A673 (cell line): ENCODE data around the gene CARS1. TPM values are rescaled to one million over a fixed set of nuclear protein-coding genes. Genes with fewer than 3 reads are reported as not detected.
"Not testable (repeated sequence)": the region's sequence is repeated elsewhere in the genome, so short reads cannot be mapped to it uniquely, and the experiment has no call there.

Source experiments
- BruUV-seq: library from RNA; stranded (reverse); fragments of 400-500 nt; replicated peaks from 2 replicates; lab custom pipeline; 2021; lab: Mats Ljungman, UMichigan
- CTCF ChIA-PET: fragments of 300-600 bp; sonication (Branson Sonifier 250); formaldehyde crosslinking; loops from one replicate; lab custom pipeline; 2022; ENCODE audit warnings: antibody characterized with exemption; lab: Charles Lee
- POLR2A ChIA-PET: fragments of 300-600 bp; sonication (Branson Sonifier 250); formaldehyde crosslinking; loops from one replicate; lab custom pipeline; 2022; ENCODE audit warnings: antibody characterized with exemption; ENCODE audit not compliant: low non-redundant PET; lab: Charles Lee
- DNase-seq: peaks from one replicate; pipeline ENCODE4 v3.0.0-alpha.2; 2015; ENCODE audit warnings: low spot score
- H3K27ac ChIP-seq: fragments of 200-600 bp; sonication (generic); 2 replicates; pipeline ENCODE4 v1.5.1; 2016; ENCODE audit warnings: mixed run types, low read depth, mild to moderate bottlenecking, mixed read lengths, antibody characterized with exemption, low read length; ENCODE audit not compliant: poor library complexity, severe bottlenecking
- H3K27me3 ChIP-seq: fragments of 200-600 bp; sonication (generic); replicated peaks from 2 replicates; pipeline ENCODE4 v1.6.1; 2017; ENCODE audit warnings: mixed run types, low read depth, mild to moderate bottlenecking, mixed read lengths, antibody characterized with exemption, low read length; ENCODE audit not compliant: insufficient read depth, poor library complexity
- H3K36me3 ChIP-seq: fragments of 200-600 bp; sonication (generic); 2 replicates; pipeline ENCODE4 v1.6.1; 2016; ENCODE audit warnings: mixed run types, mild to moderate bottlenecking, mixed read lengths, antibody characterized with exemption, low read length; ENCODE audit not compliant: insufficient read depth, poor library complexity, severe bottlenecking
- H3K4me1 ChIP-seq: fragments of 200-600 bp; sonication (generic); 2 replicates; pipeline ENCODE4 v1.6.1; 2017; ENCODE audit warnings: mixed run types, mild to moderate bottlenecking, mixed read lengths, antibody characterized with exemption, low read length; ENCODE audit not compliant: insufficient read depth, poor library complexity, severe bottlenecking
- H3K4me3 ChIP-seq: fragments of 200-600 bp; sonication (generic); 2 replicates; pipeline ENCODE4 v1.5.1; 2016; ENCODE audit warnings: low read depth, mixed run types, mild to moderate bottlenecking, mixed read lengths, low read length; ENCODE audit not compliant: poor library complexity, severe bottlenecking
- H3K9me3 ChIP-seq: fragments of 200-600 bp; sonication (generic); 2 replicates; pipeline ENCODE4 v1.6.1; 2016; ENCODE audit warnings: mixed run types, low read depth, mild to moderate bottlenecking, mixed read lengths, antibody characterized with exemption, low read length; ENCODE audit not compliant: poor library complexity, severe bottlenecking
- EZH2 ChIP-seq: fragments of 200-600 bp; sonication (generic); IDR thresholded peaks from 2 replicates; pipeline ENCODE4 v1.6.1; 2017; ENCODE audit warnings: borderline replicate concordance, low read depth, mild to moderate bottlenecking, mixed read lengths, antibody characterized with exemption, low read length; ENCODE audit not compliant: poor library complexity, severe bottlenecking
- intact Hi-C: fragments of 100-400 bp; cut with micrococcal nuclease; formaldehyde crosslinking; loops from one replicate; pipeline ENCODE4 v1.10.0; 2022; ENCODE audit not compliant: unreplicated experiment
- total RNA-seq: library from RNA; stranded (reverse); gene quantifications from 2 replicates; pipeline ENCODE4 v1.2.3, GENCODE V29; 2021
- TF ChIP-seq, protein P1 (sequence below): fragments of 300-800, 200-600 bp; sonication (generic); conservative IDR thresholded peaks from 2 replicates; pipeline ENCODE4 v1.5.1; 2017; ENCODE audit warnings: low read depth, mild to moderate bottlenecking, antibody characterized with exemption, low read length, moderate library complexity, mixed read lengths

Gene CARS1
- total RNA-seq, 1 experiment from 2014 or later = 76.4 TPM

DNA sequence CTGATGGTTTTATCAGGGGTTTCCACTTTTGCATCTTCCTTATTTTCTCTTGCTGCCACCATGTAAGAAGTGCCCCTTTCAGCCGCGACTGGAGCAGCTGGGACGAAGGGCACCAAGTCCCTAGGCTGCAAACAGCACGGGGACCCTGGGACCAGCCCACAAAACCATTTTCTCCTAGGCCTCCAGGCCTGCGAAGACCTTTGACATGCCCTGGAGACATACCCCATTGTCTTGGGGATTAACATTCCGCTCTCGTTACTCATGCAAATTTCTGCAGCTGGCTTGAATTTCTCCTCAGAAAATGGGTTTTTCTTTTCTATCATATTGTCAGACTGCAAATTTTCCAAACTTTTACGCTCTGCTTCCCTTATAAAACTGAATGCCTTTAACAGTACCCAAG lies 6.7 kb upstream of the CARS1 start:
- H3K4me3 ChIP-seq, BruUV-seq, DNase-seq, H3K36me3 ChIP-seq, H3K4me1 ChIP-seq, H3K9me3 ChIP-seq, H3K27me3 ChIP-seq, H3K27ac ChIP-seq, POLR2A ChIA-PET, intact Hi-C loops, CTCF ChIA-PET: not testable (repeated sequence)

DNA sequence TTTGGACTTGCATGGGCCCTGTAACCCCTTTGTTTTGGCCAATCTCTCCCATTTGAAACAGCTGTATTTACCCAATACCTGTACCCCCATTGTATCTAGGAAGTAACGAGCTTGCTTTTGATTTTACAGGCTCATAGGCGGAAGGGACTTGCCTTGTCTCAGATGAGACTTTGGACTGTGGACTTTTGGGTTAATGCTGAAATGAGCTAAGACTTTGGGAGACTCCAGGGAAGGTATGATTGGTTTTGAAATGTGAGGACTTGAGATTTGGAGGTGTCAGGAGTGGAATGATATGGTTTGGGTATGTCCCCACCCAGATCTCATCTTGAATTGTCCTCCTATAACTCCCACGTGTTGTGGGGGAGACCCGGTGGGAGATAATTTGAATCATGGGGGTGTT lies 6.2 kb upstream of the CARS1 start:
- BruUV-seq, H3K36me3 ChIP-seq, DNase-seq, H3K27ac ChIP-seq, CTCF ChIA-PET, POLR2A ChIA-PET, intact Hi-C loops, H3K4me1 ChIP-seq, H3K4me3 ChIP-seq, H3K27me3 ChIP-seq, H3K9me3 ChIP-seq: not testable (repeated sequence)

DNA sequence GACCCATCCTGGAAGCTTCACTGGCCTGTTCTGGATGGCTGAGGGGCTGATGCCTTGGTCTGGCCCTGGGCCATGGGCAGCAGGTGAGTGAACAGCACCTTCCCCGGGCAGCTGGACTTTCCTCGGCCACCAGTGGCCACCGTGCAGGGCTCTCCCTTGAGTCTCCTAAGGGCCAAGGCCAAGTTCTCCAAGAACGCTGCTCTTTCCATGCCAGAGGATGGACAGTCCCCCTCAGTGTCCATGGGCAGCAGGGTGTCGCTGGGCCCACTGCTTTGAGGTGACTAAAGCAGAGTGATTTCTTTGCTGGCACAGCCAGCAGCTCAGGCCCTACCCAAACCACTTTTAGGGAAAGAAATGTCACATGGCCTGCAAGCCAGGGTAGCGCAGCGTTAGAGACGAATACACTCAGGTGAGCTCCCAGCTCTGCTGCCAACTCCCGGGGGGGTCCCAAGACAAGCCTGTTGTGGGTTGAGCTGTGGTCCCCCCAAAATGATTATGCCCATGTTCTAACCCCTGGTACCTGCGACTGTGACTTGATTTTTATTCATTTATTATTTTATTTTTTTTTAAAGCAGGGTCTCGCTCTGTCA lies 3.3 kb upstream of the CARS1 start:
- Histone ChIP-seq H3K4me3 (no peak overlapping the region), H3K36me3 (no peaks in the 10 kb centered on the region), H3K27me3 (no peaks in the 10 kb centered on the region), H3K27ac (no peak overlapping the region), H3K9me3 (no peaks in the 10 kb centered on the region), H3K4me1 (peaks cover 6% of the 10 kb centered on the region)
- POLR2A ChIA-PET = interaction anchor here (0.7 kb wide), 1 partner anchor 104 kb away, joined by 3 read pairs; no protein-coding TSS in a partner anchor
- CTCF ChIA-PET = no interaction called here
- BruUV-seq = no TSS peak
- DNase-seq = no peak
- TF ChIP-seq EZH2 = no peak
- TF ChIP-seq, protein P1, sequence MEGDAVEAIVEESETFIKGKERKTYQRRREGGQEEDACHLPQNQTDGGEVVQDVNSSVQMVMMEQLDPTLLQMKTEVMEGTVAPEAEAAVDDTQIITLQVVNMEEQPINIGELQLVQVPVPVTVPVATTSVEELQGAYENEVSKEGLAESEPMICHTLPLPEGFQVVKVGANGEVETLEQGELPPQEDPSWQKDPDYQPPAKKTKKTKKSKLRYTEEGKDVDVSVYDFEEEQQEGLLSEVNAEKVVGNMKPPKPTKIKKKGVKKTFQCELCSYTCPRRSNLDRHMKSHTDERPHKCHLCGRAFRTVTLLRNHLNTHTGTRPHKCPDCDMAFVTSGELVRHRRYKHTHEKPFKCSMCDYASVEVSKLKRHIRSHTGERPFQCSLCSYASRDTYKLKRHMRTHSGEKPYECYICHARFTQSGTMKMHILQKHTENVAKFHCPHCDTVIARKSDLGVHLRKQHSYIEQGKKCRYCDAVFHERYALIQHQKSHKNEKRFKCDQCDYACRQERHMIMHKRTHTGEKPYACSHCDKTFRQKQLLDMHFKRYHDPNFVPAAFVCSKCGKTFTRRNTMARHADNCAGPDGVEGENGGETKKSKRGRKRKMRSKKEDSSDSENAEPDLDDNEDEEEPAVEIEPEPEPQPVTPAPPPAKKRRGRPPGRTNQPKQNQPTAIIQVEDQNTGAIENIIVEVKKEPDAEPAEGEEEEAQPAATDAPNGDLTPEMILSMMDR = no peak
- intact Hi-C loops = no loop called here

DNA sequence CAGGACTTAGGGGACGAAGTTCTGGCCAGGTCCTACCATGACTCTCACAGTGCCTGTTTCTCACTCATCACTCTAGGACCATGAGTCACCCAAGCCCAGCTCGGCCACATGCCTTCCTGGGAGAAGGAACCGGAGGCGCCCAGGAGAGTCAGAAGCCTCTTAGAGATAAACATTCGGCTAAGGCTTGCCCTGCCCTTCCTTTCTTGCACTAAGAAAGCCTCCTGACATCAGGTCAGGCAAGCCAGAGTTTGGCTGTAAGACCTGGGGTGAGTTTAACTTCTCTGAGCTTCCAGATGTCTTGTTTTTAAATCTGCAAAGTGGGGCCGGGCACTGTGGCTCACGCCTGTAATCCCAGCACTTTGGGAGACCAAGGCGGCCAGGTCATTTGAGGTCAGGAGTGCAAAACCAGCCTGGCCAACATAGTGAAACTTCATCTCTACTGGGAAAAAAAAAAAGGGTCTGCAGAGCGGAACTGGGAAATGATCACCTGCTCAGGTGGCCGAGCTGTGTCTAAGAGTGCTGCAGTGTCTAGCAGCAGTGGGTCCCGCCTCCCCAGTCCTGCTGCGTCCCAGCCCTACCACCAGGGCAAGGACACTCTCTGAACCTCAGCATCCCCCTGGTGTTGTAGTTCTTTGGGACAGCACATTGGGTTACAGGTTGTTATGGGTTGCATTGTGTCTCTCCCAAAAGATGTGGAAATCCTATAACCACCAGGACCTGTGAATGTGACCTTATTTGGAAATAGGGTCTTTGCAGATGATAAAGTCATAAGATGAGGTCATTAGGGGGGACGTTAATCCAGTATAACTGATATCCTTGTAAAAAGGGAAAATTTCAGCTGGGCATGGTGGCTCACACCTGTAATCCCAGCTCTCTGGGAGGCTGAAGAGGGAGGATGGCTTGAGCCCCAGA lies 1.8 kb upstream of the CARS1 start:
- POLR2A ChIA-PET = no interaction called here
- no TSS peak for BruUV-seq
- no peak for DNase-seq

More for the DNA sequence above, 1.8 kb upstream of the CARS1 start:
- intact Hi-C loops = no loop called here
- Histone ChIP-seq H3K4me3 (no peak overlapping the region), H3K4me1 (peaks cover 6% of the 10 kb centered on the region), H3K9me3 (no peaks in the 10 kb centered on the region), H3K27ac (no peak overlapping the region), H3K27me3 (no peaks in the 10 kb centered on the region), H3K36me3 (peaks cover 8% of the 10 kb centered on the region)
- CTCF ChIA-PET = no interaction called here
- TF ChIP-seq EZH2 = no peak
- TF ChIP-seq, protein P1 = no peak
